Measurements from ENCODE around the gene FBXO2. TPM values are rescaled to one million over a fixed set of nuclear protein-coding genes. Genes with fewer than 3 reads are reported as not detected.

FBXO2 gene
- total and polyA plus RNA-seq, 9 of the 15 experiments (the other 6 are each of a cell fraction or from before 2014, with no cell fraction given), result 0.04 to 1.9 (median 0.27) TPM

DNA sequence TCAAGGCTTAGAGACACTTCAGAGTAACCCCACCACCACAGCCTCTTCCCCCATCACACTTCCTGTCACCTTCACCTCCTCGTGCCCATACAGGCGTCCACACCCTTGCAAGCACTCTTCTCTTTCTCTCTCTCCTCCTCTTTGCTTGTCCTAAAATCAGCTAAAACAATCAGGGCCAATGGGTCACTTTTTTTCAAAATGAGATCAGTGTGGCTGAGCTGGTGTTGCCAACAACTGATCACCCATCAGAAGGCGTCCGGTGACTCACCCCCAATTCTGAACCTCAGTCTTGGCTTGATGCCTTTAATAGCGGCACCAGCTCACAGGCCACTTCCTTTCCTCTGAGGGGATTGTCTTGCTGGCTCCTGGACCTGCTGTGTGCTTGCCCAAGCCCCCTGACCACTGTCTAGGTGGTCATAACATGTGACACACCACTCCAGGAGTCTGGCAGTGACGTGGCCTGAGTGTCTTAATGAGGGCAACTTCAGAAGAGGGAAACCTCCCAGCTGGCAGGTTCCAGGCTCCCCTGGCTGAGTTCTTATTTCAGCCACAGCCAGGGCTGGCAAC, 38.9 kb upstream of the FBXO2 start (continued):
- TF ChIP-seq SPI1 (IDR thresholded peaks at IDR 0.05; ENCODE audit: borderline replicate concordance, low read depth, low read length), result peak; percentile 73; the same call in 1 of the 2 replicates
- TF ChIP-seq SREBF1 (IDR thresholded peaks at IDR 0.05; ENCODE audit: borderline replicate concordance, low read depth, low read length), result no peak
- TF ChIP-seq CTBP1 (IDR thresholded peaks at IDR 0.05; ENCODE audit: borderline replicate concordance), result peak; percentile 14; the same call in 1 of the 2 replicates
- no peak; the same call in 1 of the 2 replicates for TF ChIP-seq ZKSCAN1 (IDR thresholded peaks at IDR 0.05; ENCODE audit: low read depth, low read length)
- TF ChIP-seq FOSL1 (tag; conservative IDR thresholded peaks at IDR 0.05), result peak; percentile 90
- TF ChIP-seq DPF2 (IDR thresholded peaks at IDR 0.05), result peak; percentile 77
- TF ChIP-seq ZNF583 (CRISPR knock-in tag; IDR thresholded peaks at IDR 0.05), result no peak
- no peak for TF ChIP-seq CCAR2 (IDR thresholded peaks at IDR 0.05; ENCODE audit: low read depth, low read length)
- no peak for TF ChIP-seq NFRKB (IDR thresholded peaks at IDR 0.05; ENCODE audit: low read depth)
- no peak for TF ChIP-seq OTX1 (CRISPR knock-in tag; IDR thresholded peaks at IDR 0.05)
- TF ChIP-seq ZNF780A (CRISPR knock-in tag; IDR thresholded peaks at IDR 0.05), result no peak
- TF ChIP-seq HDAC1 (IDR thresholded peaks at IDR 0.05), result peak in 1 of 2 experiments; percentile 26; a peak in 1 of 4 replicates
- TF ChIP-seq U2AF2 (optimal IDR thresholded peaks at IDR 0.05; ENCODE audit: low read depth, low read length), result no peak
- no peak for TF ChIP-seq ZNF23 (CRISPR knock-in tag; IDR thresholded peaks at IDR 0.05)
- TF ChIP-seq KDM1A (IDR thresholded peaks at IDR 0.05), result peak; percentile 45 to 57; a peak in 3 of 4 replicates
- no peak for TF ChIP-seq CBFB (CRISPR knock-in tag; IDR thresholded peaks at IDR 0.05)
- TF ChIP-seq MYC (IDR thresholded peaks at IDR 0.05; ENCODE audit: low read depth, low read length), result no peak
- TF ChIP-seq MYC (CRISPR knock-in tag; IDR thresholded peaks at IDR 0.05; ENCODE audit: borderline replicate concordance, low read depth), result no peak
- TF ChIP-seq ARID1B (IDR thresholded peaks at IDR 0.05), result peak; percentile 62
- no peak for TF ChIP-seq SIN3B (IDR thresholded peaks at IDR 0.05; ENCODE audit: low read depth)
- peak; percentile 89 for TF ChIP-seq JUN (IDR thresholded peaks at IDR 0.05; ENCODE audit: borderline replicate concordance, low read depth, low read length)
- TF ChIP-seq JUN (CRISPR knock-in tag; IDR thresholded peaks at IDR 0.05; ENCODE audit: borderline replicate concordance), result no peak
- TF ChIP-seq SMARCE1 (IDR thresholded peaks at IDR 0.05), result peak; percentile 70
- no peak for TF ChIP-seq ZSCAN29 (IDR thresholded peaks at IDR 0.05)
- no peak for TF ChIP-seq XRCC4 (IDR thresholded peaks at IDR 0.05; ENCODE audit: extremely low read depth, insufficient read depth, insufficient read length)
- TF ChIP-seq RCOR1 (IDR thresholded peaks at IDR 0.05; ENCODE audit: borderline replicate concordance in 1 of 2, low read depth in 2 of 2, low read length in 2 of 2), result peak in 1 of 2 experiments; percentile 61; a peak in 1 of 4 replicates
- TF ChIP-seq, protein P1, sequence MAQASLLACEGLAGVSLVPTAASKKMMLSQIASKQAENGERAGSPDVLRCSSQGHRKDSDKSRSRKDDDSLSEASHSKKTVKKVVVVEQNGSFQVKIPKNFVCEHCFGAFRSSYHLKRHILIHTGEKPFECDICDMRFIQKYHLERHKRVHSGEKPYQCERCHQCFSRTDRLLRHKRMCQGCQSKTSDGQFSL (CRISPR knock-in tag; IDR thresholded peaks at IDR 0.05), result no peak
- TF ChIP-seq, protein P1 (tag; IDR thresholded peaks at IDR 0.05), result no peak; a peak in 1 of 4 replicates
- no peak for TF ChIP-seq TCFL5 (CRISPR knock-in tag; conservative IDR thresholded peaks at IDR 0.05)
- peak; percentile 88 for TF ChIP-seq JUND (IDR thresholded peaks at IDR 0.05; ENCODE audit: borderline replicate concordance, low read depth, low read length)
- TF ChIP-seq JUND (tag; IDR thresholded peaks at IDR 0.05; ENCODE audit: borderline replicate concordance, low read depth, low read length), result peak; percentile 75; the same call in 2 of the 3 replicates
- TF ChIP-seq ETV1 (tag; conservative IDR thresholded peaks at IDR 0.05; ENCODE audit: low read depth), result peak; percentile 49

Data from K562 (cell line).